IMR-90 (cell line): ENCODE data around the gene EGFL7. TPM values are rescaled to one million over a fixed set of nuclear protein-coding genes. Genes with fewer than 3 reads are reported as not detected.

Experiments
- ATAC-seq: fragments of 200-7000 bp; cut with Tn5 transposase; 2 replicates; pipeline ENCODE4 v1.9.1; 2020; ENCODE audit warnings: low read depth, mild to moderate bottlenecking, moderate library complexity
- BruUV-seq: library from RNA; stranded (reverse); fragments of 400-500 nt; replicated peaks from 2 replicates; lab custom pipeline; 2021; lab: Mats Ljungman, UMichigan
- CTCF ChIA-PET: fragments of 300-600 bp; formaldehyde crosslinking; extraction: SDS; loops from one replicate; lab custom pipeline; 2021; ENCODE audit warnings: antibody characterized with exemption; lab: Yijun Ruan, JAX
- POLR2A ChIA-PET: fragments of 300-600 bp; sonication (Branson Sonifier 250); formaldehyde crosslinking; loops from one replicate; lab custom pipeline; 2022; ENCODE audit warnings: antibody characterized with exemption; ENCODE audit not compliant: unreplicated experiment; lab: Charles Lee
- DNase-seq: peaks from one replicate; pipeline ENCODE4 v3.0.0; 2013
- H2AFZ ChIP-seq: replicated peaks from 2 replicates; pipeline ENCODE3; 2013; ENCODE audit warnings: low read length, mild to moderate bottlenecking; ENCODE audit not compliant: poor library complexity
- H2AK5ac ChIP-seq: 2 replicates; pipeline ENCODE4 v1.6.1; 2013; ENCODE audit warnings: low read depth, low read length, inconsistent platforms
- H2AK9ac ChIP-seq: replicated peaks from 2 replicates; pipeline ENCODE3; 2013; ENCODE audit warnings: mild to moderate bottlenecking, low read depth, low read length, moderate library complexity; ENCODE audit not compliant: poor library complexity
- H2BK120ac ChIP-seq: 2 replicates; pipeline ENCODE4 v1.6.1; 2013; ENCODE audit warnings: low read depth, low read length, inconsistent platforms
- H2BK15ac ChIP-seq: 3 replicates; pipeline ENCODE4 v1.6.1; 2013; ENCODE audit warnings: low read depth, low read length, inconsistent platforms
- H2BK20ac ChIP-seq: 2 replicates; pipeline ENCODE4 v1.6.1; 2013; ENCODE audit warnings: low read depth, mild to moderate bottlenecking, inconsistent platforms, low read length, moderate library complexity
- H2BK5ac ChIP-seq: 2 replicates; pipeline ENCODE4 v1.6.1; 2013; ENCODE audit warnings: mild to moderate bottlenecking, low read depth, low read length, inconsistent platforms; ENCODE audit not compliant: poor library complexity, severe bottlenecking
- H3K14ac ChIP-seq: replicated peaks from 2 replicates; pipeline ENCODE4 v1.6.1; 2013; ENCODE audit warnings: low read depth, low read length, inconsistent platforms
- H3K18ac ChIP-seq: 2 replicates; pipeline ENCODE4 v1.6.1; 2013; ENCODE audit warnings: low read depth, low read length, control low read depth
- H3K23ac ChIP-seq: 2 replicates; pipeline ENCODE4 v1.6.1; 2013; ENCODE audit warnings: low read depth, low read length, inconsistent platforms
- H3K27ac ChIP-seq: 2 replicates; pipeline ENCODE4 v1.5.1; 2013; ENCODE audit warnings: mild to moderate bottlenecking, control low read depth, low read length; ENCODE audit not compliant: insufficient read depth
- H3K27me3 ChIP-seq: 2 replicates; pipeline ENCODE4 v1.6.1; 2013; ENCODE audit warnings: low read length; ENCODE audit not compliant: control insufficient read depth, insufficient read depth
- H3K36me3 ChIP-seq: 2 replicates; pipeline ENCODE4 v1.6.1; 2013; ENCODE audit warnings: low read length, mixed read lengths; ENCODE audit not compliant: control insufficient read depth, insufficient read depth
- H3K4ac ChIP-seq: 2 replicates; pipeline ENCODE4 v1.6.1; 2013; ENCODE audit warnings: low read depth, low read length, inconsistent platforms
- H3K4me1 ChIP-seq: 2 replicates; pipeline ENCODE4 v1.6.1; 2013; ENCODE audit warnings: low read length, mixed read lengths; ENCODE audit not compliant: control insufficient read depth, insufficient read depth
- H3K4me2 ChIP-seq: 2 replicates; pipeline ENCODE4 v1.6.1; 2013; ENCODE audit warnings: low read depth, mild to moderate bottlenecking, control low read depth, low read length, moderate library complexity
- H3K4me3 ChIP-seq: 2 replicates; pipeline ENCODE4 v1.5.1; 2013; ENCODE audit warnings: low read depth, mild to moderate bottlenecking, control low read depth, low read length, moderate library complexity; ENCODE audit not compliant: insufficient read depth
- H3K56ac ChIP-seq: 2 replicates; pipeline ENCODE4 v1.6.1; 2013; ENCODE audit warnings: low read length, inconsistent platforms; ENCODE audit not compliant: insufficient read depth; ENCODE audit errors: extremely low read depth
- H3K79me1 ChIP-seq, 2 experiments: 2 replicates each; pipeline ENCODE4 v1.6.1; 2013; ENCODE audit warnings: low read length in 2 of 2, inconsistent platforms in 1 of 2, low read depth in 1 of 2
- H3K9ac ChIP-seq: 2 replicates; pipeline ENCODE4 v1.6.1; 2013; ENCODE audit warnings: low read depth, low read length, control low read depth
- H3K9me1 ChIP-seq: 2 replicates; pipeline ENCODE4 v1.6.1; 2013; ENCODE audit warnings: low read length, inconsistent platforms; ENCODE audit not compliant: insufficient read depth
- H3K9me3 ChIP-seq: 2 replicates; pipeline ENCODE4 v1.6.1; 2013; ENCODE audit warnings: low read length; ENCODE audit not compliant: control insufficient read depth, insufficient read depth
- H4K20me1 ChIP-seq: 2 replicates; pipeline ENCODE4 v1.6.1; 2013; ENCODE audit warnings: low read length, inconsistent platforms; ENCODE audit not compliant: insufficient read depth
- H4K5ac ChIP-seq: 2 replicates; pipeline ENCODE4 v1.6.1; 2013; ENCODE audit warnings: mild to moderate bottlenecking, low read depth, low read length, control low read depth
- H4K8ac ChIP-seq, 2 experiments: 2 replicates each; pipeline ENCODE4 v1.6.1; 2013; ENCODE audit warnings: low read depth in 2 of 2, low read length in 2 of 2, control low read depth in 1 of 2, inconsistent platforms in 1 of 2
- H4K91ac ChIP-seq: 2 replicates; pipeline ENCODE4 v1.6.1; 2013; ENCODE audit warnings: low read depth, low read length, inconsistent platforms; ENCODE audit not compliant: insufficient read depth
- POLR2A ChIP-seq: IDR thresholded peaks from 2 replicates; pipeline ENCODE4 v1.6.1; 2012; ENCODE audit warnings: mild to moderate bottlenecking, low read depth, low read length
- WGBS, 2 experiments: methylation state at CpG; one replicate each; pipeline versions ENCODE4 v1.1.5 to v1.1.7; 2013; ENCODE audit warnings: missing lambda C conversion rate in 2 of 2; ENCODE audit not compliant: insufficient read length in 1 of 2; ENCODE audit errors: extremely low coverage in 2 of 2; 5-methylcytosine and 5-hydroxymethylcytosine counted together
- dilution Hi-C: fragments of 300-500 bp; cut with HindIII; formaldehyde crosslinking; loops from one replicate; pipeline ENCODE4 v1.14.3; 2018; ENCODE audit warnings: low sequenced_read_pairs; ENCODE audit not compliant: unreplicated experiment
- in situ Hi-C: fragments of 300-500 bp; cut with MboI; formaldehyde crosslinking; loops from 3 replicates; pipeline ENCODE4 v1.14.3; 2019; ENCODE audit warnings: low sequenced_read_pairs, inconsistent platforms, mixed read lengths
- intact Hi-C: fragments of 100-400 bp; cut with micrococcal nuclease; formaldehyde crosslinking; loops from 2 replicates; pipeline ENCODE4 v1.10.0; 2022
- polyA plus RNA-seq, 3 experiments: library from polyadenylated mRNA; depleted of rRNA; stranded (reverse); fragments of >200 nt; gene quantifications; 2 replicates each; pipeline ENCODE4 v1.2.3, GENCODE V29; 2012; ENCODE audit warnings: low replicate concordance in 1 of 3
- total RNA-seq: library from RNA; depleted of rRNA; stranded (reverse); fragments of >200 nt; gene quantifications from 2 replicates; pipeline ENCODE4 v1.2.3, GENCODE V29; 2012

EGFL7 gene
- total and polyA plus RNA-seq, 2 of the 4 experiments (the other 2 are of a cell fraction), result 2.2 to 10.4 TPM

DNA sequence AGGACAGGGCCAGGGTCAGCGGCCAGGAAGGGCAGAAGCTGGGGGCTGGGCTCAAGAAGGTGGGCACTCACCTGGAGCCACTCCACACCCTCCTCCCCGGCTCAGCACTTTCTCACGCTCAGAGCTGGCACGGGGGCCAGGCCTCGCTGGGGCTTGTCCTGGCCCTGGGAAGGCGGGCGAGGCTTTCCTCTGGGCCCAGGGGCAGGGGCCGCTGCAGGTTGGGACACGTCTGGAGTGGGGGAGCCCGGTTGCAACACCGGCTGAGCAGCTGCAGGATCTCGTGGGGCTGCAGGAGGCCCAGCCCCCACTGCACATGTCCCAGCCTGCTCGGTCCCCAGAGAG, 38.9 kb upstream of the EGFL7 start:
- ChIA-PET CTCF (no interaction called here), POLR2A (no interaction called here)
- DNase-seq (no peak), ATAC-seq (no peak)
- Histone ChIP-seq H4K91ac (no peak overlapping the region), H3K36me3 (no peaks in the 10 kb centered on the region), H3K27ac (no peak overlapping the region), H3K9me1 (no peaks in the 10 kb centered on the region), H3K23ac (no peak overlapping the region), H3K14ac (no peak overlapping the region), H3K4me2 (no peak overlapping the region), H3K4ac (no peak overlapping the region), H2BK120ac (no peak overlapping the region), H4K20me1 (no peaks in the 10 kb centered on the region), H2AK5ac (no peak overlapping the region), H4K5ac (no peak overlapping the region), H3K9ac (no peak overlapping the region), H4K8ac (no peak overlapping the region), H2AK9ac (peak overlapping the region; percentile 28), H2BK5ac (no peak overlapping the region), H3K4me1 (peaks cover 12% of the 10 kb centered on the region; the same call in 1 of the 2 replicates), H3K9me3 (no peaks in the 10 kb centered on the region), H3K56ac (no peak overlapping the region), H3K27me3 (no peaks in the 10 kb centered on the region; the same call in 1 of the 2 replicates), H2BK20ac (0 out of 2 replicates have a peak overlapping the region, but pooled peaks have one; percentile 7), H3K4me3 (no peak overlapping the region), H2AFZ (no peak overlapping the region), H3K79me1 (no peaks in the 10 kb centered on the region), H3K18ac (no peak overlapping the region), H2BK15ac (no peak overlapping the region)
- in situ Hi-C loops (no loop called here), dilution Hi-C loops (no loop called here), intact Hi-C loops (loop anchor here (2.0 kb wide), 1 partner anchor 79 kb away; no protein-coding TSS in a partner anchor)
- BruUV-seq, result no TSS peak
- 95% methylated on average over 6 of the region's 13 CpGs; no CpG with 5 or more reads in 1 of the 2 experiments for WGBS, 2 experiments
- no peak for TF ChIP-seq POLR2A
